Measurements from ENCODE around the gene ANXA6. TPM values are rescaled to one million over a fixed set of nuclear protein-coding genes. Genes with fewer than 3 reads are reported as not detected.

Gene ANXA6
- total RNA-seq, 2 experiments from 2014 or later, result 26.1 to 74.1 TPM

GRCh38 chr5:151085517-151086041 lies 72.0 kb downstream of the ANXA6 start:
- Histone ChIP-seq H3K9me2 (ENCODE audit: insufficient read depth, low read length) (no peaks in the 10 kb centered on the region), H3K4me1 (ENCODE audit: insufficient read depth, low read length, poor library complexity, severe bottlenecking) (peaks cover 51% of the 10 kb centered on the region), H4K20me1 (ENCODE audit: insufficient read depth, low read length) (no peaks in the 10 kb centered on the region), H3K4me2 (ENCODE audit: low read length) (peak overlapping the region; percentile 60), H3K9me3 (ENCODE audit: low read length) (no peaks in the 10 kb centered on the region), H3K4me3 (ENCODE audit: low read depth, low read length, poor library complexity, severe bottlenecking) (peak overlapping the region; percentile 39), H2AFZ (ENCODE audit: low read length) (0 out of 2 replicates have a peak overlapping the region, but pooled peaks have one; percentile 67), H3K79me2 (ENCODE audit: insufficient read depth, low read depth, low read length) (peaks cover 5% of the 10 kb centered on the region; the same call in 1 of the 2 replicates), H3K36me3 (ENCODE audit: insufficient read depth, low read length) (no peaks in the 10 kb centered on the region), H3K27ac (ENCODE audit: low read depth, low read length, poor library complexity, severe bottlenecking) (no peak overlapping the region)
- ChIA-PET POLR2A (interaction anchor here (1.0 to 1.7 kb wide), 2 partner anchors 14 to 130 kb away, joined by 3 to 5 read pairs; no protein-coding TSS in a partner anchor), CTCF (ENCODE audit: unreplicated experiment) (no interaction called here)
- no TSS peak for BruUV-seq (replicated peaks)
- DNase-seq (ENCODE audit: low spot score), result no peak
- no peak for TF ChIP-seq EZH2phosphoT487 (IDR thresholded peaks at IDR 0.05; ENCODE audit: borderline replicate concordance, low read depth, low read length)
- no peak for TF ChIP-seq CTCF (conservative IDR thresholded peaks at IDR 0.05; ENCODE audit: low read length)
- intact Hi-C loops (cut with micrococcal nuclease; ENCODE audit: unreplicated experiment), result no loop called here

- H3K9me2 ChIP-seq (ENCODE audit: insufficient read depth, low read length), result no peaks in the 10 kb centered on the region
- H3K9me3 ChIP-seq (ENCODE audit: low read length), result no peaks in the 10 kb centered on the region
- no TSS peak for BruUV-seq (replicated peaks)
- H3K4me2 ChIP-seq (ENCODE audit: low read length), result no peak overlapping the region
- peaks cover 6% of the 10 kb centered on the region; the same call in 1 of the 2 replicates for H4K20me1 ChIP-seq (ENCODE audit: insufficient read depth, low read length)
- H3K79me2 ChIP-seq (ENCODE audit: insufficient read depth, low read depth, low read length), result peaks cover 15% of the 10 kb centered on the region
- no peaks in the 10 kb centered on the region for H3K36me3 ChIP-seq (ENCODE audit: insufficient read depth, low read length)
- no peak overlapping the region for H3K27ac ChIP-seq (ENCODE audit: low read depth, low read length, poor library complexity, severe bottlenecking)
- H3K4me1 ChIP-seq (ENCODE audit: insufficient read depth, low read length, poor library complexity, severe bottlenecking), result peaks cover 58% of the 10 kb centered on the region
- CTCF ChIA-PET (ENCODE audit: unreplicated experiment), result no interaction called here
- no peak for TF ChIP-seq CTCF (conservative IDR thresholded peaks at IDR 0.05; ENCODE audit: low read length)
- no peak for TF ChIP-seq EZH2phosphoT487 (IDR thresholded peaks at IDR 0.05; ENCODE audit: borderline replicate concordance, low read depth, low read length)
- intact Hi-C loops (cut with micrococcal nuclease; ENCODE audit: unreplicated experiment), result no loop called here
- POLR2A ChIA-PET, result interaction anchor here (1.7 kb wide), 1 partner anchor 12 kb away, joined by 5 read pairs; no protein-coding TSS in a partner anchor
- H2AFZ ChIP-seq (ENCODE audit: low read length), result no peak overlapping the region
- no peak for DNase-seq (ENCODE audit: low spot score)
- H3K4me3 ChIP-seq (ENCODE audit: low read depth, low read length, poor library complexity, severe bottlenecking), result no peak overlapping the region
Observed at GRCh38 chr5:151084363-151084762, 73.2 kb downstream of the ANXA6 start.

GRCh38 chr5:151083081-151083676 lies 74.4 kb downstream of the ANXA6 start:
- POLR2A ChIA-PET, result interaction anchor here (0.6 to 1.2 kb wide), 4 partner anchors 10 to 51 kb away, joined by 3 to 7 read pairs (median 4); no protein-coding TSS in a partner anchor
- H2AFZ ChIP-seq (ENCODE audit: low read length), result no peak overlapping the region
- peaks cover 6% of the 10 kb centered on the region; the same call in 1 of the 2 replicates for H4K20me1 ChIP-seq (ENCODE audit: insufficient read depth, low read length)
- intact Hi-C loops (cut with micrococcal nuclease; ENCODE audit: unreplicated experiment), result no loop called here
- TF ChIP-seq EZH2phosphoT487 (IDR thresholded peaks at IDR 0.05; ENCODE audit: borderline replicate concordance, low read depth, low read length), result no peak
- no peak for TF ChIP-seq CTCF (conservative IDR thresholded peaks at IDR 0.05; ENCODE audit: low read length)
- DNase-seq (ENCODE audit: low spot score), result peak; percentile 33
- H3K79me2 ChIP-seq (ENCODE audit: insufficient read depth, low read depth, low read length), result peaks cover 26% of the 10 kb centered on the region
- H3K4me2 ChIP-seq (ENCODE audit: low read length), result peak overlapping the region; percentile 96; the same call in 1 of the 2 replicates
- H3K9me3 ChIP-seq (ENCODE audit: low read length), result no peaks in the 10 kb centered on the region
- no peaks in the 10 kb centered on the region for H3K9me2 ChIP-seq (ENCODE audit: insufficient read depth, low read length)
- H3K36me3 ChIP-seq (ENCODE audit: insufficient read depth, low read length), result 0 out of 2 replicates have a peak, but pooled peaks cover 3% of the 10 kb centered on the region
- H3K4me3 ChIP-seq (ENCODE audit: low read depth, low read length, poor library complexity, severe bottlenecking), result no peak overlapping the region
- no peak overlapping the region for H3K27ac ChIP-seq (ENCODE audit: low read depth, low read length, poor library complexity, severe bottlenecking)
- peaks cover 70% of the 10 kb centered on the region for H3K4me1 ChIP-seq (ENCODE audit: insufficient read depth, low read length, poor library complexity, severe bottlenecking)
- CTCF ChIA-PET (ENCODE audit: unreplicated experiment), result no interaction called here
- no TSS peak for BruUV-seq (replicated peaks)

All from OCI-LY7 (cell line).